ENCODE measurements around the gene TUBGCP2. TPM values are rescaled to one million over a fixed set of nuclear protein-coding genes. Genes with fewer than 3 reads are reported as not detected.

Gene TUBGCP2
- total and polyA plus RNA-seq, 12 donors: 31.5 to 77.6 (median 37.3) TPM

- WGBS, 2 donors: 89 to 92% methylated on average over 12 of the region's 12 CpGs
- intact Hi-C loops (cut with DNase I): loop anchor here in 2 of 10 donors (5.0 to 10.0 kb wide), 2 partner anchors 170 to 292 kb away; no protein-coding TSS in a partner anchor
- H3K27me3 ChIP-seq: peaks cover 0 to 15% (median 14%) of the 10 kb centered on the region in 7 donors
- no peak overlapping the region for H3K4me3 ChIP-seq
- ATAC-seq: no peak
- peaks cover 0 to 35% (median 7%) of the 10 kb centered on the region in 9 donors for H3K36me3 ChIP-seq
- no peak for DNase-seq
- no peak for TF ChIP-seq CTCF (IDR thresholded peaks at IDR 0.05)
- H3K4me1 ChIP-seq: peaks cover 0 to 10% (median 6%) of the 10 kb centered on the region in 9 donors
- H3K27ac ChIP-seq: no peak overlapping the region
- no peaks in the 10 kb centered on the region for H3K9me3 ChIP-seq
These were observed 6.2 kb upstream of the TUBGCP2 start for GRCh38 chr10:133314911-133315310.

GRCh38 chr10:133313192-133313591, 4.5 kb upstream of the TUBGCP2 start:
- Histone ChIP-seq H3K4me1 (peaks cover 0 to 9% (median 4%) of the 10 kb centered on the region in 9 donors), H3K27me3 (no peaks in the 10 kb centered on the region), H3K36me3 (peaks cover 0 to 37% (median 7%) of the 10 kb centered on the region in 9 donors), H3K27ac (no peak overlapping the region), H3K9me3 (no peaks in the 10 kb centered on the region), H3K4me3 (no peak overlapping the region)
- no peak for ATAC-seq
- TF ChIP-seq CTCF (IDR thresholded peaks at IDR 0.05): no peak
- intact Hi-C loops (cut with DNase I): loop anchor here in 3 of 10 donors (1.0 to 10.0 kb wide), 3 partner anchors 18 to 294 kb away; no protein-coding TSS in a partner anchor
- no peak for DNase-seq
- WGBS, 2 donors: 80 to 84% methylated on average over 4 of the region's 4 CpGs

- 92 to 93% methylated on average over 9 of the region's 9 CpGs for WGBS, 2 donors
- ATAC-seq: no peak
- H3K9me3 ChIP-seq: no peaks in the 10 kb centered on the region
- no peaks in the 10 kb centered on the region for H3K27me3 ChIP-seq
- DNase-seq: no peak
- no peak overlapping the region for H3K27ac ChIP-seq
- H3K36me3 ChIP-seq: peaks cover 0 to 37% (median 7%) of the 10 kb centered on the region in 9 donors
- H3K4me3 ChIP-seq: no peak overlapping the region
- TF ChIP-seq CTCF (IDR thresholded peaks at IDR 0.05): no peak
- intact Hi-C loops (cut with DNase I): loop anchor here in 3 of 10 donors (1.0 to 10.0 kb wide), 3 partner anchors 19 to 295 kb away; no protein-coding TSS in a partner anchor
- peaks cover 0 to 13% (median 8%) of the 10 kb centered on the region in 9 donors for H3K4me1 ChIP-seq
These were observed 4.1 kb upstream of the TUBGCP2 start for GRCh38 chr10:133312769-133313145.

- H3K4me3 ChIP-seq: no peak overlapping the region
- TF ChIP-seq CTCF (IDR thresholded peaks at IDR 0.05): no peak
- ATAC-seq: no peak
- H3K4me1 ChIP-seq: peaks cover 0 to 19% (median 13%) of the 10 kb centered on the region in 9 donors
- intact Hi-C loops (cut with DNase I): loop anchor here in 2 of 10 donors (5.0 to 10.0 kb wide), 2 partner anchors 167 to 295 kb away; no protein-coding TSS in a partner anchor
- H3K9me3 ChIP-seq: no peaks in the 10 kb centered on the region
- H3K27me3 ChIP-seq: no peaks in the 10 kb centered on the region
- H3K36me3 ChIP-seq: peaks cover 0 to 37% (median 7%) of the 10 kb centered on the region in 9 donors
- H3K27ac ChIP-seq: no peak overlapping the region
- 91 to 95% methylated on average over 23 of the region's 23 CpGs for WGBS, 2 donors
- no peak for DNase-seq
These were observed 3.5 kb upstream of the TUBGCP2 start for GRCh38 chr10:133312016-133312768.
